ENCODE measurements around the gene PANK4. TPM values are rescaled to one million over a fixed set of nuclear protein-coding genes. Genes with fewer than 3 reads are reported as not detected.

Gene PANK4
- total and polyA plus RNA-seq, 3 experiments from 2014 or later = 25.0 to 46.3 (median 40.3) TPM

DNA sequence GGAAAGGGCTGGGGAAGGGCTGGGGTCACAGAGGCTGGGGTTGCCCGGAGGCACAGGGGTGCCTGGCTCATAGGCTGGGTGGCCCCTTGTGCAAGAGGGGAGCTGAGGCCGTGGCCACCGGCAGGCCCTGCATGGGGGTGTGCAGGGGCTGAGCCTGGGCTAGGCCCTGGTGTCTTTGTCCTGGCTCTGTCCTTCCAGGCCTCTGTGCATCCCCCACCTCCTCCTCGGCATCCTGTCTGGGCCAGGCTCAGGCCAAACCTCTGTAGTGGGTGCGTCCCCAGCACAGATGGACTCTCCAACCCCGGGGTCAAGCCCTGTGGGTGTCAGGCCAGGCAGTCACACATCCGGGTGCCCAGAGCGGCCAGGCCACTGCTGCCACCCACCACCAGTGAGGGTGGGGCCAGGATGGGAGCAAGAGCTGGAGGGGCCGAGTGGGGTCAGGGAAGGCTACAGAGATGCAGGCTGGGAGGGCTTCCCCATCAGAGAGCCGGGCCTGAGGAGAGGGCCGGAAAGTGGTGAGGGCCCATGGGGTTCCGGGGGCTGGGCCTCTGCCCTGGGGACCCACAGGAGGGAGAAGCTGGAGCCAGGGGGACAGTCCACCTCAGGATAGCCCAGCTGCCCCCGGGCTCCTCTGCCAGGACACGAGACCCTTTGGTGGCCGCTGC lies 19.4 kb downstream of the PANK4 start:
- Histone ChIP-seq H3K4me1 (ENCODE audit: insufficient read depth, low read length) (no peaks in the 10 kb centered on the region), H3K36me3 (ENCODE audit: insufficient read depth, low read length) (peaks cover 17% of the 10 kb centered on the region), H3K4me3 (ENCODE audit: low read length) (no peak overlapping the region), H3K27me3 (ENCODE audit: insufficient read depth, low read length, poor library complexity, severe bottlenecking) (no peaks in the 10 kb centered on the region), H3K27ac (ENCODE audit: low read depth, low read length) (no peak overlapping the region), H3K9me3 (ENCODE audit: low read length) (no peaks in the 10 kb centered on the region)
- no peaks in the 10 kb centered on the region for H3K27me3 Mint-ChIP-seq
- peaks cover 0 to 44% (median 0%) of the 10 kb centered on the region in 3 donors for H3K36me3 Mint-ChIP-seq
- ChIA-PET POLR2A (interaction anchor here (0.8 kb wide), 1 partner anchor 19 kb away, joined by 3 read pairs; no protein-coding TSS in a partner anchor), CTCF (interaction anchor here (2.0 kb wide), 1 partner anchor 17 kb away, joined by 7 read pairs; no protein-coding TSS in a partner anchor)
- H3K4me1 Mint-ChIP-seq = peaks cover 0 to 9% (median 0%) of the 10 kb centered on the region in 3 donors
- no peak overlapping the region for H3K27ac Mint-ChIP-seq
- no peak overlapping the region for H3K4me3 Mint-ChIP-seq
- H3K9me3 Mint-ChIP-seq = no peaks in the 10 kb centered on the region
- DNase-seq = no peak

DNA sequence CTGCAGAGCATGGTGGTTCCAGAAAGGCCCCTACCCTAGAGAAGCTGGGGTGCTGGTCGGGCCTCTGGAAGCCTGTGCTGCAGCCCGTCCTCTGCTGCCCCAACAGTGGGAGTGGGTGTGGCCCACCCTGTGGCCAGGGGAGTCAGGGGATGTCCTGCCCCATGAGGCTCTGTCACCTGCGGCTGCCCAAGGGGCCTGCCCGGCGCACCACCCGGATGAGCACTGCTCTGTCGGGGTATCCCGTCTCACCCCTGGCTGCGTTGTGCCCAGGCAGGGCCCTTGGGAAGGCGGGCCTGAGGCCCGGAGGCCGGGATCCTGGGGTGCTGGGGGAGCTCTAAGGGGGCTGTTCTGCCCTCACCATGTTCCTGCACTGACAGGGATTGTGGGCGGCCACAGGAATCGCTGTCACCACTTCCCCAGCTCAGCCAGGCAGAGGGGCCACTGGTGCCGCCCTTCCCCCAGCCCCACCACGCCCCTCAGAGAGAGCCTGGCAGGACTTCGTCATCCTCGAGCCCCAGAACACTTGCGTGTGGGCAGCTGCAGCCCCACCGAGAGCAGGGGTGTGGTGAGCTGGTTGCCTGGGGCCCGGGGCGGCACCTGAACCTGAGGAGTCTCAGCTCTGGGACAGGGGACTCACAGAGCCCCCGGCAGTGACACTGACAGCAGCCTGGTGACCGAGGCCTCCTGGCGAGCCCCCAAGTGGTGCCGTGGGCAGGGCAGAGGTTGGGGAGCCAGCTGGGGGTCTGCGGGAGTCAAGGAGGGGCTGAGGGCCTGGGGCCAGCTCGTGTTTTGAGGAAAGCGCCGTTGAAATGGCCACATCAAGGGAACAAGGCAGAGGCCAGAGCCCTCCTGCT lies 20.2 kb downstream of the PANK4 start:
- H3K27ac Mint-ChIP-seq = peak overlapping the region in 1 of 8 donors; percentile 77
- CTCF ChIA-PET = interaction anchor here (0.9 to 2.0 kb wide), 2 partner anchors 18 to 42 kb away, joined by 3 to 7 read pairs; no protein-coding TSS in a partner anchor

DNA sequence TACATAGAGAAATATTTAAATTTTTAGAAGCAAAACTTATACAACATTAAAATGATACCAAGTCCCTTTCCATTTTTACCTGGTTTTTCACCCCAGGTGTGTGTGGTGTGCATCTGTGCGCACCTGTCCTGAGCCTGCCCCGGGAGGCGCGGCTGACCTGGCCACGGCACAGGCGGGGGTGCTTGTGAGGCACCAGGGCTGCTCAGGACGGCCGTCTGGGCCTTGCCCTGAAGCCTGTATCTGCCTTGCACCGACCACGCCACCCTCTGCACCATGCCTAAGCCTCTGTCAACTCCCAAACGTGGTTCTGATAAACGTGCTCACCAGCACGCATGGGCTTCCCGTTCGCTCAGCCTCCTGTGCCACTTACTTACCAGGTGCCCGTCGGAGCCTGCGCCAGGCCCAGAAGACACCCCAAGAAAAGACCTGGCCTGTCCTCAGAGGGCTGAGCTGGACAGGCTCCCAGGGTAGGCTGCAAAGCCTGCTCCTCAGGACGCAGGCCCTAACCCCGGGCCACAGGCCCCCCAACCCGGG lies 20.9 kb downstream of the PANK4 start:
- DNase-seq = no peak
- Mint-ChIP-seq H3K4me3 (no peak overlapping the region), H3K4me1 (peaks cover under 1 to 15% (median under 1%) of the 10 kb centered on the region in 3 donors), H3K9me3 (no peaks in the 10 kb centered on the region), H3K36me3 (peaks cover 0 to 30% (median 0%) of the 10 kb centered on the region in 3 donors), H3K27me3 (no peaks in the 10 kb centered on the region), H3K27ac (peak overlapping the region in 1 of 8 donors; percentile 80)
- H3K4me1 ChIP-seq (ENCODE audit: insufficient read depth, low read length) = peaks cover under 1% of the 10 kb centered on the region
- no peaks in the 10 kb centered on the region for H3K27me3 ChIP-seq (ENCODE audit: insufficient read depth, low read length, poor library complexity, severe bottlenecking)
- POLR2A ChIA-PET = no interaction called here
- no peak overlapping the region for H3K4me3 ChIP-seq (ENCODE audit: low read length)
- CTCF ChIA-PET = interaction anchor here (0.9 kb wide), 1 partner anchor 43 kb away, joined by 3 read pairs; no protein-coding TSS in a partner anchor
- no peaks in the 10 kb centered on the region for H3K9me3 ChIP-seq (ENCODE audit: low read length)
- no peak overlapping the region for H3K27ac ChIP-seq (ENCODE audit: low read depth, low read length)
- H3K36me3 ChIP-seq (ENCODE audit: insufficient read depth, low read length) = peaks cover 6% of the 10 kb centered on the region

More for the DNA sequence above, 20.2 kb downstream of the PANK4 start:
- POLR2A ChIA-PET = interaction anchor here (0.8 kb wide), 2 partner anchors 8 to 18 kb away, joined by 3 read pairs; no protein-coding TSS in a partner anchor
- DNase-seq = no peak
- H3K9me3 ChIP-seq (ENCODE audit: low read length) = no peaks in the 10 kb centered on the region
- peaks cover 0 to 11% (median 0%) of the 10 kb centered on the region in 3 donors for H3K4me1 Mint-ChIP-seq
- H3K9me3 Mint-ChIP-seq = no peaks in the 10 kb centered on the region
- no peak overlapping the region for H3K4me3 ChIP-seq (ENCODE audit: low read length)
- H3K4me1 ChIP-seq (ENCODE audit: insufficient read depth, low read length) = no peaks in the 10 kb centered on the region
- H3K27me3 Mint-ChIP-seq = no peaks in the 10 kb centered on the region
- no peaks in the 10 kb centered on the region for H3K27me3 ChIP-seq (ENCODE audit: insufficient read depth, low read length, poor library complexity, severe bottlenecking)
- H3K36me3 ChIP-seq (ENCODE audit: insufficient read depth, low read length) = peaks cover 9% of the 10 kb centered on the region
- H3K36me3 Mint-ChIP-seq = peaks cover 0 to 36% (median 0%) of the 10 kb centered on the region in 3 donors
- no peak overlapping the region for H3K27ac ChIP-seq (ENCODE audit: low read depth, low read length)
- no peak overlapping the region for H3K4me3 Mint-ChIP-seq

DNA sequence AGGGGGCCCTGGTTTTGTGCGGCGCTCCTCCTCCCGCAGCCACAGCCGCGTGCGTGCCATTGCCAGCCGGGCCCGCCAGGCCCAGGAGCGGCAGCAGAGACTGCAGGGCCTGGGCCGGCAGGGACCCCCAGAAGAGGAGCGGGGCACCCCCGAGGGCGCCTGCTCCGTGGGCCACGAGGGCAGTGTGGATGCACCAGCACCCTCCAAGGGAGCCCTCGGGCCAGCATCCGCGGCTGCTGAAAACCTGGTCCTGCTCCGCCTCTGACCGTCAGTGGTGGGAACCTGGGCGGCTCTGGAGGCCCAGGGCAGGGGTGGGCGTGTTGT lies 21.5 kb downstream of the PANK4 start:
- Mint-ChIP-seq H3K27me3 (no peaks in the 10 kb centered on the region), H3K27ac (no peak overlapping the region), H3K9me3 (no peaks in the 10 kb centered on the region), H3K36me3 (peaks cover 0 to 24% (median 0%) of the 10 kb centered on the region in 3 donors), H3K4me3 (no peak overlapping the region), H3K4me1 (peaks cover 6 to 21% (median 7%) of the 10 kb centered on the region in 3 donors)
- Histone ChIP-seq H3K4me1 (ENCODE audit: insufficient read depth, low read length) (peaks cover 6% of the 10 kb centered on the region), H3K36me3 (ENCODE audit: insufficient read depth, low read length) (peaks cover 6% of the 10 kb centered on the region), H3K9me3 (ENCODE audit: low read length) (no peaks in the 10 kb centered on the region), H3K27ac (ENCODE audit: low read depth, low read length) (no peak overlapping the region), H3K4me3 (ENCODE audit: low read length) (no peak overlapping the region), H3K27me3 (ENCODE audit: insufficient read depth, low read length, poor library complexity, severe bottlenecking) (no peaks in the 10 kb centered on the region)
- ChIA-PET CTCF (no interaction called here), POLR2A (no interaction called here)
- DNase-seq = no peak

DNA sequence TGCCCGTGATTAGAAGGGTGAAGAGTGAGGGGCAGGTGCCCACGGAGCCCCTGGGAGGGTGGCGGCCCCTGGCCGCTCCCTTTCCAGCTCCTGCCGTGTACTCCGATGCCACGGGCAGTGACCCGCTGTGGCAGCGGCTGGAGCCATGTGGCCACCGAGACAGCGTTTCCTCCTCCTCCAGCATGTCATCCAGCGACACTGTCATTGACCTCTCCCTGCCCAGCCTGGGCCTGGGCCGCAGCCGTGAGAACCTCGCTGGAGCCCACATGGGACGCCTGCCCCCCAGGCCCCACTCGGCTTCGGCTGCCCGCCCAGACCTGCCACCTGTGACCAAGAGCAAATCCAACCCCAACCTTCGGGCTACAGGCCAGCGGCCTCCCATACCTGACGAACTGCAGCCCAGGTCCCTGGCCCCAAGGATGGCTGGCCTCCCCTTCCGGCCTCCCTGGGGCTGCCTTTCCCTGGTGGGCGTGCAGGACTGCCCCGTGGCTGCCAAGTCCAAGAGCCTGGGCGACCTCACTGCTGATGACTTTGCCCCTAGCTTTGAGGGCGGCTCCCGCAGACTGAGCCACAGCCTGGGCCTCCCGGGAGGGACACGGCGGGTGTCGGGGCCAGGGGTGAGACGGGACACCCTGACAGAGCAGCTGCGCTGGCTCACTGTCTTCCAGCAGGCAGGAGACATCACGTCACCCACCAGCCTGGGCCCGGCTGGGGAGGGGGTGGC lies 22.0 kb downstream of the PANK4 start:
- Mint-ChIP-seq H3K27me3 (no peaks in the 10 kb centered on the region), H3K9me3 (no peaks in the 10 kb centered on the region), H3K4me1 (peaks cover 11 to 26% (median 12%) of the 10 kb centered on the region in 3 donors), H3K27ac (no peak overlapping the region), H3K4me3 (no peak overlapping the region), H3K36me3 (peaks cover 0 to 18% (median 0%) of the 10 kb centered on the region in 3 donors)
- no peak for DNase-seq
- no peaks in the 10 kb centered on the region for H3K27me3 ChIP-seq (ENCODE audit: insufficient read depth, low read length, poor library complexity, severe bottlenecking)
- peaks cover 3% of the 10 kb centered on the region for H3K36me3 ChIP-seq (ENCODE audit: insufficient read depth, low read length)
- ChIA-PET POLR2A (no interaction called here), CTCF (no interaction called here)
- peaks cover 12% of the 10 kb centered on the region for H3K4me1 ChIP-seq (ENCODE audit: insufficient read depth, low read length)
- no peak overlapping the region for H3K27ac ChIP-seq (ENCODE audit: low read depth, low read length)
- H3K4me3 ChIP-seq (ENCODE audit: low read length) = no peak overlapping the region
- no peaks in the 10 kb centered on the region for H3K9me3 ChIP-seq (ENCODE audit: low read length)

DNA sequence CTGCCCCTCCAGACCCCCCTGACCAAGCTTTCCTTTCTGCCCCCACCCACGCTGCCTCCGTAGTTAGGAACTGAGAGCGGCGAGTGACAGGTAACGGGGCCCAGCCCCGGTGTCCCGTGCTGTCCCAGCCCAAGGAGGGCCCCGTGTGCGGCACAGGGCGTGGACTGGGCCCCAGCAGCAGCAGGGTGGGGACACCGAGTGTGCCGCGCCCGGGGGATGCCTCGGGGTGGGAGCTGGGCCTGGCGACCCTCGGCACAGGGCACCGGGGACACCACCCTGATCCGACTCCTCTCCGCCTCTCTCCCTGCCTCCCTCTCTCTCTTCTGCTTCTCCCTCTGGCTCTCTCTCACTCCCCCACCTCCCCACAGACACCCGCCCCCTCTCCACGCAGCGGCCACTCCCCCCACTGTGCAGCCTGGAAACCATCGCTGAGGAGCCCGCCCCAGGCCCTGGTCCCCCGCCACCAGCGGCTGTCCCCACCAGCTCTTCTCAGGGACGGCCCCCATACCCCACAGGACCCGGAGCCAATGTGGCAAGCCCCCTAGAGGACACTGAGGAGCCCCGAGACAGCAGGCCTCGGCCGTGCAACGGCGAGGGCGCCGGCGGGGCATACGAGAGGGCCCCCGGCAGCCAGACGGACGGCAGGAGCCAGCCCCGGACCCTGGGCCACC lies 22.7 kb downstream of the PANK4 start:
- Mint-ChIP-seq H3K27me3 (no peaks in the 10 kb centered on the region), H3K4me3 (no peak overlapping the region), H3K27ac (peak overlapping the region in 1 of 8 donors; percentile 70), H3K4me1 (peaks cover 13 to 31% (median 13%) of the 10 kb centered on the region in 3 donors), H3K9me3 (no peaks in the 10 kb centered on the region), H3K36me3 (peaks cover 0 to 11% (median 0%) of the 10 kb centered on the region in 3 donors)
- no peak for DNase-seq
- H3K4me3 ChIP-seq (ENCODE audit: low read length) = no peak overlapping the region
- H3K36me3 ChIP-seq (ENCODE audit: insufficient read depth, low read length) = no peaks in the 10 kb centered on the region
- no peaks in the 10 kb centered on the region for H3K27me3 ChIP-seq (ENCODE audit: insufficient read depth, low read length, poor library complexity, severe bottlenecking)
- POLR2A ChIA-PET = interaction anchor here (0.6 kb wide), 1 partner anchor 14 kb away, joined by 3 read pairs; no protein-coding TSS in a partner anchor
- no peak overlapping the region for H3K27ac ChIP-seq (ENCODE audit: low read depth, low read length)
- CTCF ChIA-PET = interaction anchor here (1.5 kb wide), 1 partner anchor 20 kb away, joined by 4 read pairs; no protein-coding TSS in a partner anchor
- H3K9me3 ChIP-seq (ENCODE audit: low read length) = no peaks in the 10 kb centered on the region
- peaks cover 17% of the 10 kb centered on the region for H3K4me1 ChIP-seq (ENCODE audit: insufficient read depth, low read length)

Measured in CD8-positive, alpha-beta memory T cell (primary cell).